Astrocyte of the spinal cord (primary cell): ENCODE data around the gene TMEM14A.
"Not testable (repeated sequence)": the region's sequence is repeated elsewhere in the genome, so short reads cannot be mapped to it uniquely, and the experiment has no call there.

Experiments
- DNase-seq: peaks from one replicate; pipeline ENCODE4 v3.0.0; 2011; ENCODE audit warnings: low read depth, low spot score
- H3K4me3 ChIP-seq: 2 replicates; pipeline ENCODE4 v1.5.1; 2011; ENCODE audit warnings: low read depth, mild to moderate bottlenecking, low read length, moderate library complexity
- CTCF ChIP-seq: IDR thresholded peaks from 2 replicates; pipeline ENCODE4 v1.5.1; 2012; ENCODE audit warnings: low read depth, mild to moderate bottlenecking, low read length, inconsistent platforms
- in situ Hi-C: cut with HindIII; loops from 2 replicates; pipeline ENCODE4 v1.10.0; 2017; ENCODE audit warnings: low sequenced_read_pairs

The TMEM14A gene

GRCh38 chr6:52697903-52698302 lies 27.0 kb downstream of the TMEM14A start:
- no peak for DNase-seq
- no peak overlapping the region for H3K4me3 ChIP-seq
- no peak for TF ChIP-seq CTCF
- in situ Hi-C loops: no loop called here

DNA sequence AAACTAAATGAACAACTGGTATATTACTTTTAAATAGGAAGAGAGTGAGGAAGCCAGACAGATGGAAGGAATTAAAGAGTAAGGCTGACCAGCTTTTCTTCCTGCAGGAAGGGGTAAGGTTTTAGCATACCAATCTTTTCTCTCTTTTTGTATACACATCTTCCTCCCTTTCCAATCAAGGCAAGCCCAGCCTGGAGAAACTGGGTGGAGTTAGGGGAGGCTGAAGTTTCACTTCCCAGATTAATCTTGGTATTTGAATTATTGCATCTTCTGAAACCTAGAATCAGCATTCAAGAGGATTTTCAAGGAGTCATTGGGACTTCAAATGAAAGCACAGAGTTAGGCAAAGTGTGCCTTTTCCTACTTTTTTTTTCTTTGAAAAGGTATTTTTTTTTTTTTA lies 33.1 kb downstream of the TMEM14A start:
- no peak for DNase-seq
- no peak overlapping the region for H3K4me3 ChIP-seq
- TF ChIP-seq CTCF: no peak
- in situ Hi-C loops: no loop called here

GRCh38 chr6:52704781-52705502 lies 34.0 kb downstream of the TMEM14A start:
- H3K4me3 ChIP-seq, DNase-seq, in situ Hi-C loops: not testable (repeated sequence)

DNA sequence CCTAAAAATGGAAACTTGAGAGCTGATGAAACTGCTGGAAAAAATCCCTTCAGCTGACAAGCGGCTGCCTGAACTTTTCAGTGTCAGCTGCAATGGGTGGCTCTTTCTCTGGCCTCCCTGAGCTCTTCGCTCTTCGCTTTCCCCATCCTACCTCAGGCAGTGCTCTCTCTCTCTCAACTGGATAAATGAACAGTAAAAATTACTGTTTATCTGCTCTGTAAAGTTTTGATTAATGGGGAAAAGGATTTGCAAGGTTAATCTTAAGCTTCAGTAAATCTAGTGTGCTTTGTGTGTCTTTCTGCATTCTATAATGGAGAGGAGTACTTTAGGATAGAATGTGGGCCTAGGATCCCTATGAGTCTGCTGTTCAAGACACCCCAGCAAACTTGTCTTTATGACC lies 35.1 kb downstream of the TMEM14A start:
- TF ChIP-seq CTCF: no peak
- DNase-seq: no peak
- H3K4me3 ChIP-seq: no peak overlapping the region
- in situ Hi-C loops: no loop called here

- DNase-seq: no peak
- TF ChIP-seq CTCF: no peak
- H3K4me3 ChIP-seq: no peak overlapping the region
- in situ Hi-C loops: no loop called here
Observed at GRCh38 chr6:52707963-52708680, 37.2 kb downstream of the TMEM14A start.

DNA sequence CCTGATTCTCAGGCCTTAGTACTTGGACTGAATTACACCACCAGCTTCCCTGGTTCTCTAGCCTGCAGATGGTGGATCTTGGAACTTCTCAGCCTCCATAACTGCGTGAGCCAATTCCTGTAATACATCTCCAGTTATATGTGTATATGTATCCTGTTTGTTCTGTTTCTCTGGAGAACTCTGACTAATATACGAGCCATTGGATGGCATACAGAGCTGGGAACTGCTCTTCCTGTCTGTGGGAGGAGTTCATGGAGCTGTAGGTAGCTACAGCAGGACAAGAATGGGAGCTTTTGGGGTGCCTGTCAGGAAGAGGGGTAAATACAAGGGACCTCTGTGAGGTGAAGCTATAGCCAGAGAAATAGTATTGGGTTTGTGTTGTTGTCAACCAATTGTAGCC lies 41.2 kb downstream of the TMEM14A start:
- no peak for TF ChIP-seq CTCF
- DNase-seq: no peak
- in situ Hi-C loops: no loop called here

DNA sequence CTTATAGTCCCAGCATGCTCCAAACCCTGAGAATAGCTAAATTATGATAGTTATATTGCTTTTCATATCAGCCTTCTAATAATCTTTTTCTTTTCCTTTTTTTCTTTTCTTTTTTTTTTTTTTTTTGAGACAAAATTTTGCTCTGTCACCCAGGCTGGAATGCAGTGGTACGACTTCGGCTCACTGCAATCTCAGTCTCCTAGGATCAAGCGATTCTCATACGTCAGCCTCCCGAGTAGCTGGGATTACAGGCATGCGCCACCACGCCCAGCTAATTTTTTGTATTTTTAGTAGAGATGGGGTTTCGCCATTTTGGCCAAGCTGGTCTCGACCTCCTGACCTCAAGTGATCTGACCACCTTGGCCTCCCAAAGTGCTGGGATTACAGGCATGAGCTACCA lies 43.8 kb downstream of the TMEM14A start:
- DNase-seq, in situ Hi-C loops: not testable (repeated sequence)

More for the DNA sequence above, 41.2 kb downstream of the TMEM14A start:
- H3K4me3 ChIP-seq: no peak overlapping the region

More for the DNA sequence above, 43.8 kb downstream of the TMEM14A start:
- H3K4me3 ChIP-seq: not testable (repeated sequence)
